GM18505 (cell line): ENCODE measurements around the gene MED16.
"Not testable (repeated sequence)": the region's sequence is repeated elsewhere in the genome, so short reads cannot be mapped to it uniquely, and the experiment has no call there.

ENCODE experiments used
- ATAC-seq: cut with Tn5 transposase; IDR thresholded peaks from one replicate; pipeline ENCODE4 v1.9.1; 2021; ENCODE audit not compliant: unreplicated experiment
- POLR2A ChIP-seq: IDR thresholded peaks from 4 replicates; pipeline ENCODE4 v1.6.1; 2011; ENCODE audit warnings: borderline replicate concordance; ENCODE audit not compliant: insufficient read depth, insufficient read length; ENCODE audit errors: extremely low read depth

MED16 gene

DNA sequence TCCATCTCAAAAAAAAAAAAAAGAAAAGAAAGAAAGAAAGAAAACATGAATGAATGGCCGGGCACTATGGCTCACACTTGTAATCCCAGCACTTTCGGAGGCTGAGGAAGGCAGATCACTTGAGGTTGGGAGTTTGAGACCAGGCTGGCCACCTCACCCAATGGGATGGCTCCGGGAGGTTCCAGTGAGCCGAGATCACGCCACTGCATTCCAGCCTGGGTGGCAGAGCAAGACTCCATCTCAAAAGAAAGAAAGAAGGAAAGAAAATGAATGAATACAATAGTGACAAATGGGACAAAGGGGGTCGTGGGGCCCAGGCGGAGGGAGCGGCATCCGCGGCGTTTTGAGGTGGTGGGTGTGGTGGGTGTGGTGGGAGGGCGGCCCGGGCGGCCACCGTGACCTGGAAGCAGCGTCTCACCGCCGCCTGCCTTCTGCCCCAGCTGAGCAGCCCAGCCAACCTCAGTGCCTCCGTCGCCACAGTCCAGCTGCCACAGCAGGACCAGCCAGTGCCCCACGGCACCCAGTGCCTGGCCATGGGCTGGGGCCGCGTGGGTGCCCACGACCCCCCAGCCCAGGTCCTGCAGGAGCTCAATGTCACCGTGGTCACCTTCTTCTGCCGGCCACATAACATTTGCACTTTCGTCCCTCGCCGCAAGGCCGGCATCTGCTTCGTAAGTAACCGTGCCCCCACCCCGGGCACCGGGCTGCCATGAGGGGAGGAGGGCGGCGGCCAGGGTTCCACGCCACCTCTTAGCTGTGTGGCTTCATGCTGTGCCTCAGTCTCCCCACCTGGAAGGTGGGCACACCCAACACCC, 47.1 kb downstream of the MED16 start:
- TF ChIP-seq POLR2A = no peak
- ATAC-seq = no peak

DNA sequence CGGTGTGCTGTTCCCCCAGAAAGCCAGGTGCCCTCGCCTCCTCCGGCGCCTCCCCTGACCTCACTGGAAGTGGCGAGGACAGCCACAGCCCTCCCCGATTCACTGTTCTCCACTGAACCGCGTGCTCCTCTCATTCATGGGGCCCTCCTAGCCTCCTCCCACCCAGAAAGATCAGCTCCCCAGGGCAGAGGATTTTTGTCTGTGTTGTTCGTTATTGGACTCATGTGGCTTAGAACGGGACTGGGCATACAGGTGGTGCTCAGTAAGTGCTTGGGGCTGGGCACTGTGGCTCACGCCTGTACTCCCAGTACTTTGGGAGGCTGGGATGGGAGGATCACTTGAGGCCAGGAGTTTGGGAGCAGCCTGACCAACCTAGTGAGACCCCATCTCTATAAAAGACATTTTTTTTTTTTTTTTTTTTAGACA, 48.4 kb downstream of the MED16 start:
- ATAC-seq = no peak
- TF ChIP-seq POLR2A = no peak

- no peak for TF ChIP-seq POLR2A
- ATAC-seq = no peak
Observed at GRCh38 chr19:843836-844545, 49.0 kb downstream of the MED16 start.

GRCh38 chr19:843180-843835, 49.7 kb downstream of the MED16 start:
- ATAC-seq = no peak

GRCh38 chr19:842802-843179, 50.2 kb downstream of the MED16 start:
- not testable (repeated sequence) for ATAC-seq

More at GRCh38 chr19:843180-843835, 49.7 kb downstream of the MED16 start:
- TF ChIP-seq POLR2A = no peak

DNA sequence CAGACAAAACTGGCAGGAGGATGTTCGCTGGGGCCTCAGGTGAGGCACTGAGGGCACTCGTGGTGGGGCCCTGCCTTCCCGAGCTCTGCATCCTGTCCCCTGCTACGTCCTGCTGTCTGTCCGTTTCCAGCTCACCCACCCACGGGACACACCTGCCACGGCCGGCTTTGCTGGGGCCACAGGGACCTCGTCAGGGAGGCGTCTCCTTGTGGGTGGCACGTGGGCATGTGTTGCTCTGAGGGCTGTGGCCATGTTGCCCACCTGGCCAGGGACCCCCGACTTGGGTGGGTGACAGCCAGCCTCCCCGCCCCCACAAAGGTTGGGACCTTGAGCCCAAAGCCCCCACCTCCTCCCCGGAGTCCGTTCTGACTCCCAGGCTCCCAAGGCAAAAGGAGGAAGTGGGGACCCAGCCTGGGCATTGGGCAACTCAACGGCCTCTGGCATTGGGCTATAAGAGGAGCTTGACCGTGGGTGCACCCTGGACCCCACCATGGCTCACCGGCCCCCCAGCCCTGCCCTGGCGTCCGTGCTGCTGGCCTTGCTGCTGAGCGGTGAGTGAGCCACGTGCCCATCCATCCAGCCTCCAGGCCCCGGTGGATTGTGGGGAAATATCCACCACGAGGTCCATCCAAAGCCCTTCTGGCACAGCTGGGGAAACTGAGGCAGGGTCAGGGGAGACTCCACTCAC, 52.3 kb downstream of the MED16 start, which contains the start of gene PRTN3:
Gene PRTN3, plus strand, starts transcription at position 481 of the 688 bp plus-strand sequence. Its CDS starts 10 bp downstream, at position 491.
- ATAC-seq = no peak
- TF ChIP-seq POLR2A = no peak

GRCh38 chr19:835210-835810, 57.7 kb downstream of the MED16 start:
- no peak for TF ChIP-seq POLR2A
- ATAC-seq = no peak

DNA sequence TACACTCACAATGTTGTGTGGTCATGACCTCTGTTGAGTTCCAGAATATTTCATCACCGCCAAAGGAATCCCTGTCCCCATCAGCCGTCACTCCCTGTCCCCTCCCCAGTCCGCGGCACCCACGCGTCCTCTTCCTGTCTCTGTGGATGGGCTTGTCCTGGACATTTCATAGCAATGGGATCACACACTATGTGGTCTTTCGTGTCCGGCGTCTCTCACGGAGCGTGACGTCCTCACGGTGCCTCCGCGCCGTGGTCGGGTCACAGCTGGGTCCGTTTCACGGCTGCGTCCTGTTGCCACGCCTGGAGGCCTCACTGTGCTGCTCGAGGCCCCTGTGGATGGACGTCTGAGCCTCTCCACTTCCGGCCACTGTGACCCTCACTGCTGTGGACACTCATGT, 58.8 kb downstream of the MED16 start:
- ATAC-seq = no peak
- TF ChIP-seq POLR2A = no peak

DNA sequence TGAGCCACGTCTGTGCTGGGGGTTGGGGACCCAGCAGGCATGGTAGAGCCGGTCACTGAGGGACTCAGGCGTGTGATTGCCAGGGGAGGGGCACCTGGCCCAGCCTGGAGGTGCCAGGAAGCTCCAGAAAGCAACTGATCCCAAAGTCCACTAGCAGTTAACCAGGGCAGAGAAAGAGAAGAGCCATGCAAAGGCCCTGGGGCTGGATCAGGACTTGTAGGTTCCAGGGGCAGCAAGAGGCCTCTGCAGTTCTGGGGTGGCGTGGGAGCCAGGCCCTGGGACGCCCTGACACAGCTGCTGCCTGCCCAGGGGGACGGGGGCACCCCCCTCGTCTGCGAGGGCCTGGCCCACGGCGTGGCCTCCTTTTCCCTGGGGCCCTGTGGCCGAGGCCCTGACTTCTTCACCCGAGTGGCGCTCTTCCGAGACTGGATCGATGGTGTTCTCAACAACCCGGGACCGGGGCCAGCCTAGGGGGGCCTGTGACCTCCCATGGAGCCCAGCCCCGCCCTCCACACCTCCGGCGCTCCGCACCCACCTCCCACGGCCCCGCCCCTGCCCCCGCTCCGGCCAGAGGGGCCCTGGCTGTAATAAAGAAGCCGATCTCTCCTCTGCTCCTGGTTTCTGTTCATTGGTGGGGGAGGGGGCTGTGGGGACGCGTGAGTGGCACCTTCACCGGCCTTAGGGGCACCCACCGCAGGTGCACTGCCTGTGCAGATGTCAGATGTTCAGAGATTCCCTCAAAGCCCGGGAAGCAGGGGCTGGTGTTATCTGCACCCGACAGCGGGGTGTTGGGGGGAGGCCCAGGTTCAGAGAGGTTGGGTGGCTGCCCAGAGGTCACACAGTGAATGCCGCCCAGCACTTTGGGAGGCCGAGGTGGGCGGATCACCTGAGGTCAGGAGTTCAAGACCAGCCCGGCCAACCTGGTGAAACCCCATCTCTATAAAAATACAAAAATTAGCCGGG, 61.3 kb downstream of the MED16 start:
- no peak for ATAC-seq

GRCh38 chr19:829129-829758, 63.7 kb downstream of the MED16 start:
- no peak for TF ChIP-seq POLR2A
- ATAC-seq = no peak

More for the DNA sequence above, 61.3 kb downstream of the MED16 start:
- TF ChIP-seq POLR2A = no peak

DNA sequence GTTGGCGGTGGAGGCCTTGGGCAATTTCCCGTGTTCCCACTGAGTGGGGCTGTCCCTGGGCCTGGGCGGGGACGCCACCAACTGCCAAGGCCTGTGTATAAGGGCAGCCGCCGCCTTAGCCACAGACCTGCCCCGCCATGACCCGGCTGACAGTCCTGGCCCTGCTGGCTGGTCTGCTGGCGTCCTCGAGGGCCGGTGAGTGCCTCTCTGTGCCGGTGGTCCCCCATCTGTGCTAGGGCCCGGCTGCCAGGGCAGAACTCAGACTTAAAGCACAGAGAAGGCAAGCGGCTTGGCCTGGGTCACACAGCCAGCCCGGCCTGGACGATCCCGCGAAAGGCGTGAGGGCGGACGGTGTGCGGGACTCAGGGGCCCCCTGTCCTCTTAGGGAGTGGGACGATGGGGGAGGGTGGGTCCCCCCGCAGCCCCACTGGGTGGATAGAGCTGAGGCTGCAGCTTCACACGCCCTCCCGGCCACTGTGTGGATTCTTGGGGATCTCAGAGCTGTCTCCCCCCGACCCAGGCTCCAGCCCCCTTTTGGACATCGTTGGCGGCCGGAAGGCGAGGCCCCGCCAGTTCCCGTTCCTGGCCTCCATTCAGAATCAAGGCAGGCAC, 65.2 kb downstream of the MED16 start, which contains the start of gene AZU1:
Gene AZU1, plus strand, starts transcription at position 128 of the 612 bp plus-strand sequence. Its CDS starts 10 bp downstream, at position 138.
- no peak for ATAC-seq
- no peak for TF ChIP-seq POLR2A
